IMR-90 (cell line): ENCODE results near the gene IFI30. TPM values are rescaled to one million over a fixed set of nuclear protein-coding genes. Genes with fewer than 3 reads are reported as not detected.
"Not testable (repeated sequence)": the region's sequence is repeated elsewhere in the genome, so short reads cannot be mapped to it uniquely, and the experiment has no call there.

Experiments used
- ATAC-seq: fragments of 200-7000 bp; cut with Tn5 transposase; 2 replicates; pipeline ENCODE4 v1.9.1; 2020; ENCODE audit warnings: low read depth, mild to moderate bottlenecking, moderate library complexity
- BruUV-seq: library from RNA; stranded (reverse); fragments of 400-500 nt; replicated peaks from 2 replicates; lab custom pipeline; 2021; lab: Mats Ljungman, UMichigan
- CTCF ChIA-PET: fragments of 300-600 bp; formaldehyde crosslinking; extraction: SDS; loops from one replicate; lab custom pipeline; 2021; ENCODE audit warnings: antibody characterized with exemption; lab: Yijun Ruan, JAX
- POLR2A ChIA-PET: fragments of 300-600 bp; sonication (Branson Sonifier 250); formaldehyde crosslinking; loops from one replicate; lab custom pipeline; 2022; ENCODE audit warnings: antibody characterized with exemption; ENCODE audit not compliant: unreplicated experiment; lab: Charles Lee
- DNase-seq: peaks from one replicate; pipeline ENCODE4 v3.0.0; 2013
- H2AFZ ChIP-seq: replicated peaks from 2 replicates; pipeline ENCODE3; 2013; ENCODE audit warnings: low read length, mild to moderate bottlenecking; ENCODE audit not compliant: poor library complexity
- H2AK5ac ChIP-seq: 2 replicates; pipeline ENCODE4 v1.6.1; 2013; ENCODE audit warnings: low read depth, low read length, inconsistent platforms
- H2AK9ac ChIP-seq: replicated peaks from 2 replicates; pipeline ENCODE3; 2013; ENCODE audit warnings: mild to moderate bottlenecking, low read depth, low read length, moderate library complexity; ENCODE audit not compliant: poor library complexity
- H2BK120ac ChIP-seq: 2 replicates; pipeline ENCODE4 v1.6.1; 2013; ENCODE audit warnings: low read depth, low read length, inconsistent platforms
- H2BK15ac ChIP-seq: 3 replicates; pipeline ENCODE4 v1.6.1; 2013; ENCODE audit warnings: low read depth, low read length, inconsistent platforms
- H2BK20ac ChIP-seq: 2 replicates; pipeline ENCODE4 v1.6.1; 2013; ENCODE audit warnings: low read depth, mild to moderate bottlenecking, inconsistent platforms, low read length, moderate library complexity
- H2BK5ac ChIP-seq: 2 replicates; pipeline ENCODE4 v1.6.1; 2013; ENCODE audit warnings: mild to moderate bottlenecking, low read depth, low read length, inconsistent platforms; ENCODE audit not compliant: poor library complexity, severe bottlenecking
- H3K14ac ChIP-seq: replicated peaks from 2 replicates; pipeline ENCODE4 v1.6.1; 2013; ENCODE audit warnings: low read depth, low read length, inconsistent platforms
- H3K18ac ChIP-seq: 2 replicates; pipeline ENCODE4 v1.6.1; 2013; ENCODE audit warnings: low read depth, low read length, control low read depth
- H3K23ac ChIP-seq: 2 replicates; pipeline ENCODE4 v1.6.1; 2013; ENCODE audit warnings: low read depth, low read length, inconsistent platforms
- H3K27ac ChIP-seq: 2 replicates; pipeline ENCODE4 v1.5.1; 2013; ENCODE audit warnings: mild to moderate bottlenecking, control low read depth, low read length; ENCODE audit not compliant: insufficient read depth
- H3K27me3 ChIP-seq: 2 replicates; pipeline ENCODE4 v1.6.1; 2013; ENCODE audit warnings: low read length; ENCODE audit not compliant: control insufficient read depth, insufficient read depth
- H3K36me3 ChIP-seq: 2 replicates; pipeline ENCODE4 v1.6.1; 2013; ENCODE audit warnings: low read length, mixed read lengths; ENCODE audit not compliant: control insufficient read depth, insufficient read depth
- H3K4ac ChIP-seq: 2 replicates; pipeline ENCODE4 v1.6.1; 2013; ENCODE audit warnings: low read depth, low read length, inconsistent platforms
- H3K4me1 ChIP-seq: 2 replicates; pipeline ENCODE4 v1.6.1; 2013; ENCODE audit warnings: low read length, mixed read lengths; ENCODE audit not compliant: control insufficient read depth, insufficient read depth
- H3K4me2 ChIP-seq: 2 replicates; pipeline ENCODE4 v1.6.1; 2013; ENCODE audit warnings: low read depth, mild to moderate bottlenecking, control low read depth, low read length, moderate library complexity
- H3K4me3 ChIP-seq: 2 replicates; pipeline ENCODE4 v1.5.1; 2013; ENCODE audit warnings: low read depth, mild to moderate bottlenecking, control low read depth, low read length, moderate library complexity; ENCODE audit not compliant: insufficient read depth
- H3K56ac ChIP-seq: 2 replicates; pipeline ENCODE4 v1.6.1; 2013; ENCODE audit warnings: low read length, inconsistent platforms; ENCODE audit not compliant: insufficient read depth; ENCODE audit errors: extremely low read depth
- H3K79me1 ChIP-seq, 2 experiments: 2 replicates each; pipeline ENCODE4 v1.6.1; 2013; ENCODE audit warnings: low read length in 2 of 2, inconsistent platforms in 1 of 2, low read depth in 1 of 2
- H3K9ac ChIP-seq: 2 replicates; pipeline ENCODE4 v1.6.1; 2013; ENCODE audit warnings: low read depth, low read length, control low read depth
- H3K9me1 ChIP-seq: 2 replicates; pipeline ENCODE4 v1.6.1; 2013; ENCODE audit warnings: low read length, inconsistent platforms; ENCODE audit not compliant: insufficient read depth
- H3K9me3 ChIP-seq: 2 replicates; pipeline ENCODE4 v1.6.1; 2013; ENCODE audit warnings: low read length; ENCODE audit not compliant: control insufficient read depth, insufficient read depth
- H4K20me1 ChIP-seq: 2 replicates; pipeline ENCODE4 v1.6.1; 2013; ENCODE audit warnings: low read length, inconsistent platforms; ENCODE audit not compliant: insufficient read depth
- H4K5ac ChIP-seq: 2 replicates; pipeline ENCODE4 v1.6.1; 2013; ENCODE audit warnings: mild to moderate bottlenecking, low read depth, low read length, control low read depth
- H4K8ac ChIP-seq, 2 experiments: 2 replicates each; pipeline ENCODE4 v1.6.1; 2013; ENCODE audit warnings: low read depth in 2 of 2, low read length in 2 of 2, control low read depth in 1 of 2, inconsistent platforms in 1 of 2
- H4K91ac ChIP-seq: 2 replicates; pipeline ENCODE4 v1.6.1; 2013; ENCODE audit warnings: low read depth, low read length, inconsistent platforms; ENCODE audit not compliant: insufficient read depth
- WGBS, 2 experiments: methylation state at CpG; one replicate each; pipeline versions ENCODE4 v1.1.5 to v1.1.7; 2013; ENCODE audit warnings: missing lambda C conversion rate in 2 of 2; ENCODE audit not compliant: insufficient read length in 1 of 2; ENCODE audit errors: extremely low coverage in 2 of 2; 5-methylcytosine and 5-hydroxymethylcytosine counted together
- dilution Hi-C: fragments of 300-500 bp; cut with HindIII; formaldehyde crosslinking; loops from one replicate; pipeline ENCODE4 v1.14.3; 2018; ENCODE audit warnings: low sequenced_read_pairs; ENCODE audit not compliant: unreplicated experiment
- in situ Hi-C: fragments of 300-500 bp; cut with MboI; formaldehyde crosslinking; loops from 3 replicates; pipeline ENCODE4 v1.14.3; 2019; ENCODE audit warnings: low sequenced_read_pairs, inconsistent platforms, mixed read lengths
- intact Hi-C: fragments of 100-400 bp; cut with micrococcal nuclease; formaldehyde crosslinking; loops from 2 replicates; pipeline ENCODE4 v1.10.0; 2022
- polyA plus RNA-seq, 3 experiments: library from polyadenylated mRNA; depleted of rRNA; stranded (reverse); fragments of >200 nt; gene quantifications; 2 replicates each; pipeline ENCODE4 v1.2.3, GENCODE V29; 2012; ENCODE audit warnings: low replicate concordance in 1 of 3
- total RNA-seq: library from RNA; depleted of rRNA; stranded (reverse); fragments of >200 nt; gene quantifications from 2 replicates; pipeline ENCODE4 v1.2.3, GENCODE V29; 2012

The IFI30 gene
- total and polyA plus RNA-seq, 2 of the 4 experiments (the other 2 are of a cell fraction), result 2.3 TPM

DNA sequence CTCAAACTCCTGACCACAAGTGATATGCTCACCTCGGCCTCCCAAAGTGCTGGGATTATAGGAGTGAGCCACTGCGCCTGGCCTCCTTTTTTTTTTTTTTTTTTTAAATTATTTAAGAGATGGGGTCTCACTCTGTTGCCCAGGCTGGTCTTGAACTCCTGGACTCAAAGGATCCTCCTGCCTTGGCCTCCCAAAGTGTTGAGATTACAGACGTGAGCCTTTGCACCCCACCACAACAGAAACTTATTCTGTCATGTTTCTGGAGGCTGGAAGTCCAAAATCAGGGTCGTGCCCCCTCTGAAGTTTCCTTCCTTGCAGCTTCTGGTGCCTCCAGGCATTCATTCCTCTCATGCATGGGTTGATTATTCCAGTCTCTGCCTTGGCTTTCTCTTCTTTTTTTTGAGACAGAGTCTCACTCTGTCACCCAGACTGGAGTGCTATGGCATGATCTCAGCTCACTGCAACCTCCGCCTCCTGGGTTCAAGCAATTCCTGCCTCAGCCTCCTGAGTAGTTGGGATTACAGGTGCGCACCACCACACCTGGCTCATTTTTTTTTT lies 14.5 kb upstream of the IFI30 start:
- H2BK15ac ChIP-seq, DNase-seq, H4K8ac ChIP-seq, POLR2A ChIA-PET, H2AK9ac ChIP-seq, H2AK5ac ChIP-seq, H2BK5ac ChIP-seq, in situ Hi-C loops, H3K9me3 ChIP-seq, H3K4ac ChIP-seq, BruUV-seq, H3K27me3 ChIP-seq, H3K23ac ChIP-seq, H2AFZ ChIP-seq, dilution Hi-C loops, H3K4me2 ChIP-seq, H3K4me3 ChIP-seq, H2BK20ac ChIP-seq, H3K18ac ChIP-seq, H3K9ac ChIP-seq, H3K56ac ChIP-seq, H3K27ac ChIP-seq, H4K5ac ChIP-seq, H4K91ac ChIP-seq, H3K14ac ChIP-seq, ATAC-seq, H2BK120ac ChIP-seq: not testable (repeated sequence)
- peaks cover 31% of the 10 kb centered on the region for H3K36me3 ChIP-seq
- peaks cover 12 to 45% of the 10 kb centered on the region in 2 experiments for H3K79me1 ChIP-seq
- intact Hi-C loops, result loop anchor here (10.0 kb wide), 1 partner anchor 154 kb away; the partner anchor contains the start of gene ARRDC2
- peaks cover 11% of the 10 kb centered on the region for H3K9me1 ChIP-seq
- CTCF ChIA-PET, result interaction anchor here (0.6 kb wide), 1 partner anchor 116 kb away, joined by 3 read pairs; no protein-coding TSS in a partner anchor
- no CpG with 5 or more reads among the region's 6 CpGs for WGBS, 2 experiments
- peaks cover 18% of the 10 kb centered on the region for H3K4me1 ChIP-seq
- peaks cover 20% of the 10 kb centered on the region for H4K20me1 ChIP-seq
